GM12875 (cell line): ENCODE results near the gene PRKCQ.

ENCODE experiments used
- H3K4me3 ChIP-seq: one replicate; pipeline ENCODE4 v1.5.1; 2011; ENCODE audit warnings: low read depth, low read length, control low read depth
- CTCF ChIP-seq: IDR thresholded peaks from 2 replicates; pipeline ENCODE4 v1.5.1; 2011; ENCODE audit warnings: low read depth, mild to moderate bottlenecking, control low read depth, inconsistent platforms, low read length, moderate library complexity, borderline replicate concordance; ENCODE audit not compliant: insufficient read depth

The PRKCQ gene

DNA sequence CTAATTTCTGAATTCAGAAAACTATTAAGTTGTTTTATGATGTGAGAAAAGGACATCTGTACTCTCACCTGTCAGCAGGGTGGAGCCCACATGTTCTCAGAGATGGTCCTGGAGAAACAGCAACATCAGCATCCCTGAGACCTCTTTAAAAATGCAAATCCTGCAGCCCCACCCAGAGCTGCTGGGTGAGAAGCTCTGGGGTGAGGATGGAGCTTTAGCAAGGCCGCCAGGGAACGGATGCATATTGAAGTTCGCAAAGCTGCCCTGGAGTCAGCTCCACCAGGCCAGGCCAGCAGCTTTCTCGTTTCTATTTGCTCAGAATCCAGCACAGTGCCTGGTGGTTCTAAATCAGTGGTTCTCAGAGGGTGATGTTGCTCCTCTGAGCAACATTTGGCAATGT, 49.1 kb downstream of the PRKCQ start:
- H3K4me3 ChIP-seq: no peak overlapping the region
- no peak for TF ChIP-seq CTCF

DNA sequence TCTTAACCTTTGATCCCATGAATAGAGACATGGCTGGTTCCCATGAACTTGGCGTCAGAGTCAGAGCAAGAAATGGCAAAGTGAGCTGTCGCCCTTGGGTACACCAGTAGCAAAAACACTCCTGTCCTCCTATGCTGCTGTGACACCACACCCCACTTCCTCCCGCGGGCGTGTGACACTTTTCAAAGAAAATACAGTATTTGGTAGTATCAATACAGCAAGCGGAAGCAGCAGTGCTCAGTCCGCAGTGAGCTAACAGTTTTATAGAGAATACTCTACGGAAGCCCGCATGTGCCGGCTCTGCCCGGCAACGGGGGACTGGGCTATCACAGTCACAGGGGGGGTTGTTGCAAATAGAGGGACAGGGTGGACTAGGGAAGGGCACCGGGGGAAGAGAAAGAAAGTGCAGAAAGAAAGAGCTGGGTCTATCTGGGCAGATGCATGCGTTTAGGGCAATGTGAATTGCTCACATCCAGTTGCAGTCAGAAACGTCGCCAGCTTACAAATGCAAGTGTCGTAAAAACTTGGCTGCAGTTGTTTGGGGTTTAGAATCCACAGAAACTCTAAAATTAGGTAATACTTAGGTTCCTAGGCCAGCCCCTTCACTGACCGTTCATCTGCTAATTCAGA, 49.8 kb downstream of the PRKCQ start:
- TF ChIP-seq CTCF: no peak
- H3K4me3 ChIP-seq: no peak overlapping the region

DNA sequence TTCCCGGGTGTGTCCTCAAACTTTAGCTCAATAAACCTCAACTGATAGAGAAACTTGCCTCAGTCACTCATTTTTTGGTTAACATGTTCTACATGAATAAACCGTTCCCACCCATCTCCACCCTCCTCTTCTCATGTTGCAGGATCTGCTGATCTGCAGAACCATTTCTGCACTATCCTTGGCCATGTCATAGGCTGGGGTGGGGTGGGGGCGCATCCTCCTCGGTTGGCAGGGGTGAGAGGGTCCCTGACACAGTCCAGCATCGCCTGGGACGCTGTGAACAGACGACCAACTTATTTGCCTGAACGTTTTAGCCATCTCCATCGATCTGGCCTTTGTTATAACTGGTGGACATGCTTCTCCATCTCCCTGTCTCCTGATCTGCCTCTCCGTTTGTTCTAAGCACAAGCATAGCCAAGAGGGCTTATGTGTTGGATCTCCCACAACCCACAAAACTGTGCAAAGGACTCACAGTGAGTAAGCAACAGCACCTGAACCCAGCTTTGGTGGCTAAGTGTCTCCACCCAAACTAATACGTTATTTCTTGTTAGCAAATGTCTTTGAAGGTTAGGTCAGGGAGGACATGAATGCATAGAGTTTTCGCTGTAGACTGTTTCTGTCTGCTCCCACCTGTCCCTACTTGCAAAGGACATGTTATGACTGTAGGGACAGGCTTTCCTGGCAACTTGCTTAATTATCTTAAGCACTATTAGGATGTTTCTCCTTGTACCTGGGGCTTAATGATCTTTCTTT, 51.7 kb downstream of the PRKCQ start:
- TF ChIP-seq CTCF: no peak
- H3K4me3 ChIP-seq: no peak overlapping the region

DNA sequence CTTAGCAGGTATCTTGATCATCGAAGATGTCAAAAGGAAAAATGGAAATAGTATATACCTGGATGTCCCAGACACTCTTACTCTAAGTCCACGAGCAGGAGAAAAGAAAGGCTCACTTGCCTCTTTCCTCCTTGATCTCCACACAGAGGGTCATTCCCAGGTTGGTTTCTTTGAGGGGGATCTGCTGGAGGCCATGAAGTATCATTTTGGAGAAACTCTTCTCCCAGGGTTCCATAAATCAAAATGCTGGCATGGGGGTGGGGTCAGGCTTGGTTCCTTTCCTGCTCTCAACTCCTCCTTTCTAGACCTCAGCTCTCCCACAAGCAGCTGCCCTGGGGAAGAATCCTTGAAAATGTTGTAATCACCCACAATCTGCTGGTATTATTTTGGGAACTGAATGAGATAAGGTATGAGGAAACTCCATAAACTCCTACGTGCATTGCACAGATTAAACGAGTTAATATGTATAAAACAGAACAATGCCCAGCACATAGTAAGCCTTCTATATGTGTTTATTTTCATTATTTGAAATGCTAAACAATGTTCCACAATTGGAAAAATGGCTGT, 54.4 kb downstream of the PRKCQ start:
- no peak overlapping the region for H3K4me3 ChIP-seq
- TF ChIP-seq CTCF: no peak

DNA sequence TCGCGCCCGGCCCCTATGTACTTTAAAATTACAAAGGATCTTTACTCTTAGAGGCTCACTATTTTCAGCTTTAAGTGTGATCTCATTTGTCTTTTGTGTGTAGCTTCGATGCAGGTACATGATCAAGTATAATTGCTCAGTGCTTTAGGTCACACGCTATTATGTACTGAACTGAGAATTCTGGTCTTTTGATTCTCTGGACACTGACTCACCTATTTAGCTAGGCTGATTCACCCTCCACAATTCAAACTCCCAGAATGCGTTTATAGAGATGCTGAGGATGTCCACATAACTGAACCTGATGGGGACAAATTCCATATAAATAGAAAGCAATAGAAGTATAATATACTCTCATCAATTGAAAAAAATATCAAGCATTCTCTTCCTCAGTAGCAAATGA, 57.8 kb downstream of the PRKCQ start:
- TF ChIP-seq CTCF: no peak
- H3K4me3 ChIP-seq: no peak overlapping the region

DNA sequence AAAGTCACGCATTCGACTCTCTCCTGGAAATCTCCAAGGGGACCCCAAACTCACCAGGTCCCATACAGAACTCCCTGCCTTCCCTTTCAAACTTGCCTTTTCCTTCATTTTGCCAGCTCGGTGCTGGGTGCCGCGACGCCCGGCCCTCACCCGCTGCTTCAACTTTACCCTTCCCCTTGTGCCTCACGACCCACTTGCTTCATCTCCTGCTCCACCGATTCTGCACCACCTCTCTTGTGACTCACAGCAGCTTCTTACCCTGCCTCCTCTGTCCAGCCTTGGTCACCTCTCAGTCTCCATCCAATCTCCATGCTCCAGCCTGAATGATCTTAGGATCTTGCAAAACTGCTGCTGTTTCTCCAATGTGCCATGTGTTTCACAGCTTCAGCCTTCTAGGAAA, 59.9 kb downstream of the PRKCQ start:
- TF ChIP-seq CTCF: no peak
- no peak overlapping the region for H3K4me3 ChIP-seq

GRCh38 chr10:6518791-6519429, 61.2 kb downstream of the PRKCQ start:
- H3K4me3 ChIP-seq: no peak overlapping the region
- no peak for TF ChIP-seq CTCF
